CD4-positive, alpha-beta T cell (primary cell): ENCODE data around the gene DLGAP5. TPM values are rescaled to one million over a fixed set of nuclear protein-coding genes. Genes with fewer than 3 reads are reported as not detected.

Source experiments
- ATAC-seq: fragments of 200-7000 bp; cut with Tn5 transposase; one replicate; pipeline ENCODE4 v1.10.0; 2022; ENCODE audit warnings: mild to moderate bottlenecking; ENCODE audit not compliant: poor library complexity
- CTCF ChIA-PET: fragments of 350-600 bp; sonication (Branson Sonifier 250); formaldehyde crosslinking; loops from one replicate; lab custom pipeline; 2021; ENCODE audit warnings: antibody characterized with exemption, inconsistent platforms; lab: Charles Lee
- POLR2A ChIA-PET: fragments of 350-600 bp; sonication (Branson Sonifier 250); formaldehyde crosslinking; loops from one replicate; lab custom pipeline; 2021; ENCODE audit warnings: antibody characterized with exemption, inconsistent platforms; lab: Charles Lee
- DNase-seq, 14 experiments: peaks; one replicate each; pipeline ENCODE4 v3.0.0-alpha.2; 2013 to 2020; ENCODE audit warnings: mixed read lengths in 2 of 14
- H3K27ac ChIP-seq, 2 donors: one replicate each; pipeline versions ENCODE4 v1.5.1 to v1.7.0; 2013; ENCODE audit warnings: low read length in 2 of 2, low read depth in 1 of 2, mild to moderate bottlenecking in 1 of 2
- H3K27me3 ChIP-seq, 2 experiments: 1 replicate in 1 of 2; 2 replicates in 1 of 2; pipeline versions ENCODE4 v1.6.1 to v1.7.0; 2013; ENCODE audit warnings: low read length in 2 of 2, control low read depth in 1 of 2, mild to moderate bottlenecking in 1 of 2, moderate library complexity in 1 of 2; ENCODE audit not compliant: insufficient read depth in 2 of 2, control insufficient read depth in 1 of 2
- H3K36me3 ChIP-seq: one replicate; pipeline ENCODE4 v1.6.1; 2013; ENCODE audit warnings: low read length, control low read depth; ENCODE audit not compliant: insufficient read depth
- H3K4me1 ChIP-seq: one replicate; pipeline ENCODE4 v1.6.1; 2013; ENCODE audit warnings: low read length, control low read depth; ENCODE audit not compliant: insufficient read depth
- H3K4me3 ChIP-seq: one replicate; pipeline ENCODE4 v1.5.1; 2013; ENCODE audit warnings: mild to moderate bottlenecking, low read length, moderate library complexity
- H3K9me3 ChIP-seq, 2 experiments: 1 replicate in 1 of 2; 2 replicates in 1 of 2; pipeline versions ENCODE4 v1.6.1 to v1.7.0; 2013; ENCODE audit warnings: low read length in 2 of 2, mild to moderate bottlenecking in 2 of 2, control low read depth in 1 of 2, moderate library complexity in 1 of 2; ENCODE audit not compliant: control insufficient read depth in 1 of 2, insufficient read depth in 1 of 2
- H3K27ac Mint-ChIP-seq: one replicate; pipeline ENCODE4 v1.8.0; 2020; ENCODE audit warnings: mixed read lengths
- H3K27me3 Mint-ChIP-seq: one replicate; pipeline ENCODE4 v1.8.0; 2021; ENCODE audit warnings: mixed read lengths
- H3K36me3 Mint-ChIP-seq: one replicate; pipeline ENCODE4 v1.8.0; 2021; ENCODE audit warnings: low read depth, mixed read lengths
- H3K4me1 Mint-ChIP-seq: one replicate; pipeline ENCODE4 v1.8.0; 2021; ENCODE audit warnings: low read depth, mixed read lengths
- H3K4me3 Mint-ChIP-seq: one replicate; pipeline ENCODE4 v1.8.0; 2020; ENCODE audit warnings: mild to moderate bottlenecking, mixed read lengths
- H3K9me3 Mint-ChIP-seq: one replicate; pipeline ENCODE4 v1.8.0; 2020; ENCODE audit warnings: mixed read lengths
- intact Hi-C, 2 experiments: fragments of 100-400 bp; cut with DNase I in 1 of 2; cut with micrococcal nuclease in 1 of 2; formaldehyde crosslinking; loops; one replicate each; pipeline versions ENCODE4 v1.15.1 to v1.9.0; 2023 to 2025; cut with DNase I, micrococcal nuclease
- total RNA-seq, 174 experiments: library from RNA in 2 of 174; stranded (reverse) in 2 of 174; gene quantifications; one replicate each; pipeline ENCODE4 v1.2.3 and lab custom pipeline; 2021 to 2026
- TF ChIP-seq, protein P1 (sequence below): fragments of 200-600 bp; IDR thresholded peaks from one replicate; pipeline ENCODE4 v1.8.0; 2022; ENCODE audit warnings: antibody characterized with exemption, mild to moderate bottlenecking

DLGAP5 gene
- total RNA-seq, 2 experiments from 2014 or later = 0.25 TPM; not detected in 1

GRCh38 chr14:55239320-55239719 is 47.9 kb upstream of the DLGAP5 start:
- no peak overlapping the region for H3K27ac ChIP-seq
- Mint-ChIP-seq H3K36me3 (no peaks in the 10 kb centered on the region), H3K27ac (no peak overlapping the region), H3K9me3 (no peaks in the 10 kb centered on the region), H3K4me1 (no peaks in the 10 kb centered on the region), H3K27me3 (peaks cover 14% of the 10 kb centered on the region), H3K4me3 (no peak overlapping the region)
- no peaks in the 10 kb centered on the region for H3K4me1 ChIP-seq
- TF ChIP-seq, protein P1, sequence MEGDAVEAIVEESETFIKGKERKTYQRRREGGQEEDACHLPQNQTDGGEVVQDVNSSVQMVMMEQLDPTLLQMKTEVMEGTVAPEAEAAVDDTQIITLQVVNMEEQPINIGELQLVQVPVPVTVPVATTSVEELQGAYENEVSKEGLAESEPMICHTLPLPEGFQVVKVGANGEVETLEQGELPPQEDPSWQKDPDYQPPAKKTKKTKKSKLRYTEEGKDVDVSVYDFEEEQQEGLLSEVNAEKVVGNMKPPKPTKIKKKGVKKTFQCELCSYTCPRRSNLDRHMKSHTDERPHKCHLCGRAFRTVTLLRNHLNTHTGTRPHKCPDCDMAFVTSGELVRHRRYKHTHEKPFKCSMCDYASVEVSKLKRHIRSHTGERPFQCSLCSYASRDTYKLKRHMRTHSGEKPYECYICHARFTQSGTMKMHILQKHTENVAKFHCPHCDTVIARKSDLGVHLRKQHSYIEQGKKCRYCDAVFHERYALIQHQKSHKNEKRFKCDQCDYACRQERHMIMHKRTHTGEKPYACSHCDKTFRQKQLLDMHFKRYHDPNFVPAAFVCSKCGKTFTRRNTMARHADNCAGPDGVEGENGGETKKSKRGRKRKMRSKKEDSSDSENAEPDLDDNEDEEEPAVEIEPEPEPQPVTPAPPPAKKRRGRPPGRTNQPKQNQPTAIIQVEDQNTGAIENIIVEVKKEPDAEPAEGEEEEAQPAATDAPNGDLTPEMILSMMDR = no peak
- ChIA-PET POLR2A (no interaction called here), CTCF (no interaction called here)
- no peaks in the 10 kb centered on the region for H3K36me3 ChIP-seq
- DNase-seq (no peak), ATAC-seq (no peak)
- H3K27me3 ChIP-seq = no peaks in the 10 kb centered on the region
- H3K9me3 ChIP-seq = no peaks in the 10 kb centered on the region
- intact Hi-C loops = no loop called here
- no peak overlapping the region for H3K4me3 ChIP-seq

DNA sequence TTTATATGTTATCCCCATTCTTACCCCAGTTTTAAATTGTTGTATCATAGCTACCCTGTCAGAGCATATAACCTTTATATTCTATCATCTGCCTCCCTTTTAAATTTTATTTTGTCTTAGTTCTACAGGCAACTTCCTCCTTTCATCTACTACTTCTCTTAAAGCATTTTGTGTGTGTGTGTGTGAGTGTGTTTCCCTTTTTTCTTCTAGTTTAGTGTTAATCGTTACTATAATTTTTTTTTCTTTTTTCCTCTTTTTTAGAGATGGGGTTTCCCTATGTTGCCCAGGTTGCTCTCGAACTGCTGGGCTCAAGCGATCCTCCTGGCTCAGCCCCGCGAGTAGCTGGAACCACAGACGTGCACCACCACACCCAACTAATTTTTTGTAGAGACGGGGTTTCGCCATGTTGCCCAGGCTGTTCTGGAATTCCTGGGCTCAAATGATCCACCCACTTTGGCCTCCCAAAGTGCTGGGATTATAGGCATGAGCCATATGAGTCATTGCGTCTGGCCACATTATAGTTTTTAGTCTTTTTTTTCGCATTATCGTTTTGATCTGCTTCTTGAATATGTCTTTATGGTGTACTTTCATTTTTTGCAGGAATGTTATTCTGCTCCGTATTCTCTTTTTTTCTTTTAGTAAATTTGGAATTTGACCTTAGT is 46.8 kb upstream of the DLGAP5 start:
- Histone ChIP-seq H3K27ac (no peak overlapping the region), H3K9me3 (no peaks in the 10 kb centered on the region), H3K27me3 (peaks cover 0 to 3% of the 10 kb centered on the region in 2 experiments), H3K4me1 (no peaks in the 10 kb centered on the region), H3K4me3 (no peak overlapping the region), H3K36me3 (no peaks in the 10 kb centered on the region)
- intact Hi-C loops = no loop called here
- ChIA-PET POLR2A (no interaction called here), CTCF (no interaction called here)
- DNase-seq = peak in 3 of 14 experiments; percentile 7 to 10 (median 8)
- no peaks in the 10 kb centered on the region for H3K36me3 Mint-ChIP-seq
- H3K27ac Mint-ChIP-seq = no peak overlapping the region
- no peaks in the 10 kb centered on the region for H3K9me3 Mint-ChIP-seq
- no peaks in the 10 kb centered on the region for H3K4me1 Mint-ChIP-seq
- no peak for ATAC-seq
- H3K4me3 Mint-ChIP-seq = no peak overlapping the region
- peaks cover 14% of the 10 kb centered on the region for H3K27me3 Mint-ChIP-seq
- TF ChIP-seq, protein P1 = no peak

DNA sequence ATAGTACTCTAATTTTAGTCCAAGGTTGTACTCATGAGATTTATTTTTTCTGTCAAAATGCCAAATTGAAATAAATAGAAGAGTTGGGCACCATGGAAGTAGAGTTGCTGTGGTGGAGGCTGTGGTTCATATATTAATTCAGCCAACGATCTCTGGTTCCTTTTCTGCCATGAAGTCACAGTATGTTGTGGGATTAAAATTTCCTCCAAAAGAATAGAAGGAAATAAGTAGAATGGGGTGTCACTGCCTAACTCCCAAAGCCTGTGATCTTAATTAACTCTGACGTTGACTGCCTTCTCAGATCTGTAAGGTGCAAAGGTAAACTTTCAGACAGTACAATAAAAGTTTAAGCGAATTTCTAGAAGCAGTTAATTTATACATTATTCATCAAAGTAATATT is 42.2 kb upstream of the DLGAP5 start:
- intact Hi-C loops = no loop called here
- CTCF ChIA-PET = no interaction called here
- H3K4me3 Mint-ChIP-seq = no peak overlapping the region
- Histone ChIP-seq H3K27ac (no peak overlapping the region), H3K27me3 (peaks cover 0 to 3% of the 10 kb centered on the region in 2 experiments), H3K4me1 (no peaks in the 10 kb centered on the region), H3K36me3 (no peaks in the 10 kb centered on the region), H3K9me3 (no peaks in the 10 kb centered on the region), H3K4me3 (no peak overlapping the region)
- no peaks in the 10 kb centered on the region for H3K36me3 Mint-ChIP-seq
- no peaks in the 10 kb centered on the region for H3K4me1 Mint-ChIP-seq
- no peak overlapping the region for H3K27ac Mint-ChIP-seq
- H3K9me3 Mint-ChIP-seq = no peaks in the 10 kb centered on the region
- DNase-seq (no peak), ATAC-seq (no peak)
- POLR2A ChIA-PET = no interaction called here
- H3K27me3 Mint-ChIP-seq = peaks cover 19% of the 10 kb centered on the region
- TF ChIP-seq, protein P1 = no peak
